ENCODE results near the gene SP5.

The SP5 gene

DNA sequence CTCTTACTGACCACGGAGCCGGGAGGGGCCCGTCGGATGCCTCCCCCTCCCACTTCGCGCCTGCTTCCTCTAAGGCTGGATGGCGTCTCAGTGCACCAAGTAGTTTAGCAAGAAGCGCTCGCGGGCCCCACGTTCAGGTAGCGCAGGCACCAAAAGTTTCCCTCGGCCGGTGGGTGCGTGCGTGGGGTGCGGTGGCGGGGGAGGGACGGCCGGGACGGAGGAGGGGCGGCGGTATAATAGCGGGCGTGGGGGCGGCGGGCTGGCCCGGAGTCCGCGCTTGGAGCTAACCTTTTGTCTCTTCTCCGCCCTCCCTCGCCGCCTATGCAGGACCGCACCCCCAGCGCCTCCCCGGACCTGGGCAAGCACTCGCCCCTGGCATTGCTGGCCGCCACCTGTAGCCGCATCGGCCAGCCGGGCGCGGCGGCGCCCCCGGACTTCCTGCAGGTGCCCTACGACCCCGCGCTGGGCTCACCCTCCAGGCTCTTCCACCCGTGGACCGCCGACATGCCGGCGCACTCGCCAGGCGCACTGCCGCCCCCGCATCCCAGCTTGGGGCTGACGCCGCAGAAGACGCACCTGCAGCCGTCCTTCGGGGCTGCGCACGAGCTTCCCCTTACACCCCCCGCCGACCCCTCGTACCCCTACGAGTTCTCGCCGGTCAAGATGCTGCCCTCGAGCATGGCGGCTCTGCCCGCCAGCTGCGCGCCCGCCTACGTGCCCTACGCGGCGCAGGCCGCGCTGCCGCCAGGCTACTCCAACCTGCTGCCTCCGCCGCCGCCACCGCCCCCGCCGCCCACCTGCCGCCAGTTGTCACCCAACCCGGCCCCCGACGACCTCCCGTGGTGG, 1.0 kb downstream of the SP5 start:
- FAIRE-seq (no peak), DNase-seq (ENCODE audit: insufficient read length, low spot score) (no peak)
- TF ChIP-seq POLR2A (IDR thresholded peaks at IDR 0.05; ENCODE audit: low read depth, low read length) (no peak), POU2F2 (IDR thresholded peaks at IDR 0.05; ENCODE audit: low read depth, low read length) (no peak), TAF1 (IDR thresholded peaks at IDR 0.05; ENCODE audit: low read depth, low read length) (no peak), SPI1 (IDR thresholded peaks at IDR 0.05; ENCODE audit: low read depth, low read length) (no peak), POLR2AphosphoS5 (IDR thresholded peaks at IDR 0.05; ENCODE audit: low read depth, low read length) (no peak), PAX5 (IDR thresholded peaks at IDR 0.05; ENCODE audit: insufficient read depth, low read length, severe bottlenecking) (no peak)

DNA sequence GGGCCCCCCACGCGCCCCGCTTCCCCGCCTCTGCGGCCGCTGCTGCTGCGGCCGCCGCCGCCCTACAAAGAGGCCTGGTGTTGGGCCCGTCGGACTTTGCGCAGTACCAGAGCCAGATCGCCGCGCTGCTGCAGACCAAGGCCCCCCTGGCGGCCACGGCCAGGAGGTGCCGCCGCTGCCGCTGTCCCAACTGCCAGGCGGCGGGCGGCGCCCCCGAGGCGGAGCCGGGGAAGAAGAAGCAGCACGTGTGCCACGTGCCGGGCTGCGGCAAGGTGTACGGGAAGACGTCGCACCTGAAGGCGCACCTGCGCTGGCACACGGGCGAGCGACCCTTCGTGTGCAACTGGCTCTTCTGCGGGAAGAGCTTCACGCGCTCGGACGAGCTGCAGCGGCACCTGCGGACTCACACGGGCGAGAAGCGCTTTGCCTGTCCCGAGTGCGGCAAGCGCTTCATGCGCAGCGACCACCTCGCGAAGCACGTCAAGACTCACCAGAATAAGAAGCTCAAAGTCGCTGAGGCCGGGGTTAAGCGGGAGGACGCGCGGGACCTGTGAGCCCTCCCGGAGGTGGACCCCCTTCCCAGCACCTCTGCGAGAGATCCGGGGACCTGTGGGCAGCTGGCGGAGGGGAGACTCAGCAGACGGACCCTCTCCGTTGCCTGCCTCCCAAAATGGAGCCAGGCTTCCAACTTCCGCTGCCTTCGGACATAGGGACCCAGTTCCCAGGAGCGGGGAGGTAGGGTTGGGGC, 1.9 kb downstream of the SP5 start:
- FAIRE-seq (no peak), DNase-seq (ENCODE audit: insufficient read length, low spot score) (no peak)
- TF ChIP-seq POLR2A (IDR thresholded peaks at IDR 0.05; ENCODE audit: low read depth, low read length), result no peak
- no peak for TF ChIP-seq SPI1 (IDR thresholded peaks at IDR 0.05; ENCODE audit: low read depth, low read length)
- no peak for TF ChIP-seq POLR2AphosphoS5 (IDR thresholded peaks at IDR 0.05; ENCODE audit: low read depth, low read length)
- no peak for TF ChIP-seq POU2F2 (IDR thresholded peaks at IDR 0.05; ENCODE audit: low read depth, low read length)
- no peak for TF ChIP-seq PAX5 (IDR thresholded peaks at IDR 0.05; ENCODE audit: insufficient read depth, low read length, severe bottlenecking)
- no peak for TF ChIP-seq TAF1 (IDR thresholded peaks at IDR 0.05; ENCODE audit: low read depth, low read length)

DNA sequence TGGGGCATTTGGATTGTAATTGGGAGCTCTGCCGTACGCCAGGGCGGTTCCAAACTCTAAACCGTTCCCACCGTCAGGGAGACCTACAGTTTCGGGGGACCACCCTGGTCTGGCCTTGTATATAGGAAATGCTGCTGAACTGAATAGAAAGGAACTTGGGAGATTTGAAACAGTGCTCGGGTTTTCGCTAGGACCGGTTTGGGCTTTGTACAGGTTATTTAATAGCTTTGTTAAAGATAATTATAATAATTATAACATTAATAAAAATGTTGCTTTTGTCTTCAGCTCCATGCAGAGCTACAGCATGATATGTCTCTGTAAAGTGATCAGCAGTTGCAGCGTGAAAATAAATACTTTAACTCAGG, 2.4 kb downstream of the SP5 start:
- FAIRE-seq, result no peak
- DNase-seq (ENCODE audit: insufficient read length, low spot score), result no peak
- TF ChIP-seq SPI1 (IDR thresholded peaks at IDR 0.05; ENCODE audit: low read depth, low read length), result no peak
- TF ChIP-seq POLR2A (IDR thresholded peaks at IDR 0.05; ENCODE audit: low read depth, low read length), result no peak
- TF ChIP-seq POU2F2 (IDR thresholded peaks at IDR 0.05; ENCODE audit: low read depth, low read length), result no peak
- no peak for TF ChIP-seq POLR2AphosphoS5 (IDR thresholded peaks at IDR 0.05; ENCODE audit: low read depth, low read length)
- no peak for TF ChIP-seq PAX5 (IDR thresholded peaks at IDR 0.05; ENCODE audit: insufficient read depth, low read length, severe bottlenecking)
- TF ChIP-seq TAF1 (IDR thresholded peaks at IDR 0.05; ENCODE audit: low read depth, low read length), result no peak

DNA sequence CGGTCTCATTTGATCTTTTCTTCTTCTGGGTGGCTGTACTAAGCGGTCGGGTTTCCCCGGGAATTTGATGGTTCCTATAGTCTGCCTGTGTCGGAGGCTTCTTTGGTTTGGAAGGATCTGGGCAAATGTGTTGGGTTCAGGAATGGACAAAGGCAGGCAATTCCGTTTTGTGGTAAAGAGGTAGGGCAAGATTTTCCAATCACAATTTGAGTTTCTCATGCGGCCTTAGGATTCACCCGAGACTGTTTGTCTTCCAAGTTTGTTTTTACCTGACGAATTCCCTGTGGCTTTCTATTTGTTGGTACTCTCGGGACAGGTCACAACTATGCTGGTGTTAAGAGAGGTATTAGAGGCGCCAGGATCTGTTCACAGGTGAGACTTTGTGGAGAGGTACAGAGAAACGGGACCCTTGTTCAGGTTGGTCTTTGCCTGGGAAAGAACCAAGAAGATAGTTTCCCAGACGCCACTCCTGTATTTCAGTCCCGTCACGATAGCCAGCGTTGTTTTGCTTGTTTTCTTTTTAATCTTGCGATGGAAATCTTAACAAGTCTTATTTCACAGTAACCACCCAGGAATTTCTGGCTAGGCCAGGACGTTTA, 3.0 kb downstream of the SP5 start:
- TF ChIP-seq POLR2AphosphoS5 (IDR thresholded peaks at IDR 0.05; ENCODE audit: low read depth, low read length) (no peak), PAX5 (IDR thresholded peaks at IDR 0.05; ENCODE audit: insufficient read depth, low read length, severe bottlenecking) (no peak), POLR2A (IDR thresholded peaks at IDR 0.05; ENCODE audit: low read depth, low read length) (no peak), POU2F2 (IDR thresholded peaks at IDR 0.05; ENCODE audit: low read depth, low read length) (no peak)
- FAIRE-seq (no peak), DNase-seq (ENCODE audit: insufficient read length, low spot score) (no peak)

DNA sequence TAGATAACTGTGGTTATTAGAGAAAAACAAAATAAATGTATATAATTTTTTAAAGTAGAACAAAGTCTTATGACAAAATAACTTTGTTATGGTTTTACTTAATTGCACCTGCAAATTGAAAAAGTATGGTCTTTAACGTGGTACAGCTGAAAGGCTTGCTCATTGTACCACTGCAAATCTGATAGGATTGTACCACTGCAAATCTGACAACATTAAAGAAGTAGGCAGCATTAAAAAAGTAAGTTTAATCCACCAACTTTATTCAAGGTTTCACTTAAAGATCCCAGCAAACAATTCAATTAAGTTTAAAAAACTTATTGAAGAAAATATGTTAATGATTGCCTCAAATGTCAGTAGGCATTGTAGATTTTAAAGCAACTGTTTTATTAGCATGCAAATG, 4.7 kb downstream of the SP5 start:
- TF ChIP-seq POU2F2 (IDR thresholded peaks at IDR 0.05; ENCODE audit: low read depth, low read length), result no peak
- no peak for TF ChIP-seq SPI1 (IDR thresholded peaks at IDR 0.05; ENCODE audit: low read depth, low read length)
- no peak for TF ChIP-seq TAF1 (IDR thresholded peaks at IDR 0.05; ENCODE audit: low read depth, low read length)
- TF ChIP-seq PAX5 (IDR thresholded peaks at IDR 0.05; ENCODE audit: insufficient read depth, low read length, severe bottlenecking), result no peak
- no peak for TF ChIP-seq POLR2AphosphoS5 (IDR thresholded peaks at IDR 0.05; ENCODE audit: low read depth, low read length)
- no peak for TF ChIP-seq POLR2A (IDR thresholded peaks at IDR 0.05; ENCODE audit: low read depth, low read length)
- no peak for DNase-seq (ENCODE audit: insufficient read length, low spot score)

DNA sequence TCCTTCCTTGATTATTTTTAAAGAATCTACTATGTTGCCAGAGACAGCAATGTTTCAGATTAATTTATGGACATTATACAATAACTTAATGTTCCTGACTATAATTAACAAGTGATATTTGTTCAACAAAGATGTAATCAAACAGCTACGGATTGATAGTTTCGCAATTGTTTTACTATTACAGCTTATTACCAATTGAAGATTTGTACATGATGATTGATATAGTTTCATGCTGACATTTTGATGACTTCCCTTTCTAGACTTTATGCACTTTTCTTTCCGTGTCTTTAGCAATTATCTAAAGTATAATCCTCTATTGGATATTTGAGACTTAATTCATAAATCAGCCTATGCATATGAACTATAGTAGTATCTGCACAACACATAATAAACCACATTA, 6.5 kb downstream of the SP5 start:
- FAIRE-seq, result no peak

More for the DNA sequence above, 4.7 kb downstream of the SP5 start:
- no peak for FAIRE-seq

DNA sequence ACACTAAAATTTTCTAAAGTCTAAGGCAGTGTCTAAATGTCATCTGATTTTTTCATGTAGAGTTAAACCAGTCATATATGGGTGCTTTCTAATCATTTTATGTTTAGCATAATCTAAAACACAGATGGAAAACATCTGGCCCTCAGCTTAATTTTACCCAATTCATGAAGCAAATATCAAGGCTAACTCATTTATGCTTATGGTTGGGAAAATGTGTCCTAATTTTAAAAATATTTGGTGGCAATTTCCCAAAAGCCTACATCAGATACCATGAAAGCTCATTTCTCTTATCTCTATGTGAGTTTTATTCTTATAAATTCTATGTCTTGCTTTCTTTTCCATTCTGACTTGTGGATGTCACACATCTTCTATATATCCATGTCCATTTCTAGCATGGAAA, 7.2 kb downstream of the SP5 start:
- FAIRE-seq (no peak), DNase-seq (ENCODE audit: insufficient read length, low spot score) (no peak)
- TF ChIP-seq PAX5 (IDR thresholded peaks at IDR 0.05; ENCODE audit: insufficient read depth, low read length, severe bottlenecking), result no peak
- no peak for TF ChIP-seq POLR2A (IDR thresholded peaks at IDR 0.05; ENCODE audit: low read depth, low read length)

More for the DNA sequence above, 6.5 kb downstream of the SP5 start:
- no peak for TF ChIP-seq POLR2AphosphoS5 (IDR thresholded peaks at IDR 0.05; ENCODE audit: low read depth, low read length)
- no peak for TF ChIP-seq PAX5 (IDR thresholded peaks at IDR 0.05; ENCODE audit: insufficient read depth, low read length, severe bottlenecking)
- TF ChIP-seq POU2F2 (IDR thresholded peaks at IDR 0.05; ENCODE audit: low read depth, low read length), result no peak
- no peak for TF ChIP-seq TAF1 (IDR thresholded peaks at IDR 0.05; ENCODE audit: low read depth, low read length)
- no peak for TF ChIP-seq POLR2A (IDR thresholded peaks at IDR 0.05; ENCODE audit: low read depth, low read length)
- DNase-seq (ENCODE audit: insufficient read length, low spot score), result no peak

DNA sequence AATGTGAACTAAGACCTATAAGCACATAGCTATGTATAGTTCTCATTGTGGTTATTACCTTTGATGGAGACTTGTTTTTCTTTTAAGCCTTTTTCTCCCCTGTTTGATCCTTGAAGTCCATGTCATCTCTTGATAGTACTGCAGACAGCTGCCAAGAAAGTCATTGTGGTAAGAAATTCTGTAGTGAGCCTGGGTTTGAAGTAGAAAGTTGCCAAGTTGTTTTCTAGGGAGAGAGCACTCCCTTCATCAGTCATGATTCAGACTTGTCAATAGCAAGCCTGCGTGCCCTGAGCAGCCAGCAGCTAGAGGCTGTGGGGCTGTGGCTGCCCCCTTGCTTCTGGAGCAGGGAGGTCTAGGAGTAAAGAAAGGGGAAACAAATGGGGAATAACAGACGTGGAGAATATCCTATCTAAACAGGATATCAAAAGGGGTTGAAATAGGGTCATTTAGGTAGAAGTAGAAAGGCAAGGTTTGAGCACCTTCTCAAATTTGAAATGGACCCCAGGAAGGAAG, 8.4 kb downstream of the SP5 start:
- FAIRE-seq, result no peak
- TF ChIP-seq POLR2A (IDR thresholded peaks at IDR 0.05; ENCODE audit: low read depth, low read length), result no peak
- TF ChIP-seq TAF1 (IDR thresholded peaks at IDR 0.05; ENCODE audit: low read depth, low read length), result no peak
- TF ChIP-seq POLR2AphosphoS5 (IDR thresholded peaks at IDR 0.05; ENCODE audit: low read depth, low read length), result no peak
- TF ChIP-seq PAX5 (IDR thresholded peaks at IDR 0.05; ENCODE audit: insufficient read depth, low read length, severe bottlenecking), result no peak
- TF ChIP-seq POU2F2 (IDR thresholded peaks at IDR 0.05; ENCODE audit: low read depth, low read length), result no peak
- no peak for TF ChIP-seq SPI1 (IDR thresholded peaks at IDR 0.05; ENCODE audit: low read depth, low read length)
- no peak for DNase-seq (ENCODE audit: insufficient read length, low spot score)

Measured in GM12891 (cell line).